MM.1S (cell line): ENCODE measurements around the gene KIF17.

Source experiments
- EZH2 ChIP-seq: fragments of 300-600 bp; sonication (generic); optimal IDR thresholded peaks from 2 replicates; pipeline ENCODE3; 2017; ENCODE audit warnings: low read depth, mild to moderate bottlenecking, antibody characterized with exemption, low read length, mixed read lengths
- TF ChIP-seq, protein P1 (sequence below): fragments of 300-600 bp; sonication (generic); IDR thresholded peaks from 2 replicates; pipeline ENCODE4 v1.5.1; 2016; ENCODE audit warnings: antibody characterized with exemption, low read length, mixed read lengths

DNA sequence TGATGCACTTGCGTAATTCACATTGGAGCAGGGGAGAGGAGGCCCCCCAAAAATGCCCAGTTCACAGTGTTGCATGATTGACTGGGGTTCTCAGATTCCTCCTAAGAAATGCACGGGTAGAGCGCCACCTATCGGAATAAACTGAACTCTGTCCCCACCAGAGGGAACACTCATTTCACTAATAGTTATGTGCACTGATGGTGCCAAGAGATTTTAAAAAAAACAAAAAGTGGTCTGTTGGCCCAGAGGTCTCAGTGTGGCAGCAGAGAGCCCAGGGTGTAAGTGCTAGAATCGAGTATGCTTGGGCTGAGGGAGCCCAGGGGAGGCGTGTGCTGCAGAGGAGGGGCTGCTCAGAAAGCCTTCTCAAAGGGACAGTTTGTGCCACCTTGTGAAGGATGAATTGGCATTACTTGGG lies 77.6 kb downstream of the KIF17 start:
- TF ChIP-seq, protein P1, sequence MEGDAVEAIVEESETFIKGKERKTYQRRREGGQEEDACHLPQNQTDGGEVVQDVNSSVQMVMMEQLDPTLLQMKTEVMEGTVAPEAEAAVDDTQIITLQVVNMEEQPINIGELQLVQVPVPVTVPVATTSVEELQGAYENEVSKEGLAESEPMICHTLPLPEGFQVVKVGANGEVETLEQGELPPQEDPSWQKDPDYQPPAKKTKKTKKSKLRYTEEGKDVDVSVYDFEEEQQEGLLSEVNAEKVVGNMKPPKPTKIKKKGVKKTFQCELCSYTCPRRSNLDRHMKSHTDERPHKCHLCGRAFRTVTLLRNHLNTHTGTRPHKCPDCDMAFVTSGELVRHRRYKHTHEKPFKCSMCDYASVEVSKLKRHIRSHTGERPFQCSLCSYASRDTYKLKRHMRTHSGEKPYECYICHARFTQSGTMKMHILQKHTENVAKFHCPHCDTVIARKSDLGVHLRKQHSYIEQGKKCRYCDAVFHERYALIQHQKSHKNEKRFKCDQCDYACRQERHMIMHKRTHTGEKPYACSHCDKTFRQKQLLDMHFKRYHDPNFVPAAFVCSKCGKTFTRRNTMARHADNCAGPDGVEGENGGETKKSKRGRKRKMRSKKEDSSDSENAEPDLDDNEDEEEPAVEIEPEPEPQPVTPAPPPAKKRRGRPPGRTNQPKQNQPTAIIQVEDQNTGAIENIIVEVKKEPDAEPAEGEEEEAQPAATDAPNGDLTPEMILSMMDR, result peak; percentile 84
- TF ChIP-seq EZH2, result no peak
